IPS-NIHi11 (cell line): Measurements from ENCODE around the gene IFT43.

ENCODE experiments used
- DNase-seq: peaks from one replicate; pipeline ENCODE4 v3.0.0; 2012; ENCODE audit warnings: mixed read lengths, low spot score

Gene IFT43

GRCh38 chr14:76015191-76015590, 29.6 kb downstream of the IFT43 start:
- no peak for DNase-seq

- no peak for DNase-seq
These were observed 30.1 kb downstream of the IFT43 start for GRCh38 chr14:76015668-76016067.

- DNase-seq, result no peak
These were observed 34.1 kb downstream of the IFT43 start for GRCh38 chr14:76019676-76020075.

- DNase-seq, result no peak
These were observed 37.4 kb downstream of the IFT43 start for GRCh38 chr14:76022991-76023390.

GRCh38 chr14:76023757-76024156, 38.2 kb downstream of the IFT43 start:
- DNase-seq, result no peak

- DNase-seq, result no peak
These were observed 38.8 kb downstream of the IFT43 start for GRCh38 chr14:76024211-76024907.

GRCh38 chr14:76034566-76034965, 49.0 kb downstream of the IFT43 start:
- no peak for DNase-seq

- no peak for DNase-seq
These were observed 55.1 kb downstream of the IFT43 start for GRCh38 chr14:76040704-76041103.

- no peak for DNase-seq
These were observed 60.2 kb downstream of the IFT43 start for GRCh38 chr14:76045773-76046172.

- no peak for DNase-seq
These were observed 64.7 kb downstream of the IFT43 start for GRCh38 chr14:76050250-76050649.

- DNase-seq, result peak; percentile 69
These were observed 65.3 kb downstream of the IFT43 start for GRCh38 chr14:76050797-76051392.

GRCh38 chr14:76051717-76052465, 66.3 kb downstream of the IFT43 start:
- DNase-seq, result peak; percentile 18

- no peak for DNase-seq
These were observed 68.2 kb downstream of the IFT43 start for GRCh38 chr14:76053572-76054355.

- DNase-seq, result no peak
These were observed 69.8 kb downstream of the IFT43 start for GRCh38 chr14:76055330-76055729.

- DNase-seq, result peak; percentile 41
These were observed 70.6 kb downstream of the IFT43 start for GRCh38 chr14:76056128-76056527.

GRCh38 chr14:76057914-76058313, 72.4 kb downstream of the IFT43 start:
- DNase-seq, result no peak

GRCh38 chr14:76063327-76063726, 77.8 kb downstream of the IFT43 start:
- no peak for DNase-seq

- DNase-seq, result no peak
These were observed 80.0 kb downstream of the IFT43 start for GRCh38 chr14:76065519-76065918.

GRCh38 chr14:76067536-76067935, 82.0 kb downstream of the IFT43 start:
- no peak for DNase-seq

- DNase-seq, result no peak
These were observed 88.2 kb downstream of the IFT43 start for GRCh38 chr14:76073717-76074116.

GRCh38 chr14:76077340-76077739, 91.8 kb downstream of the IFT43 start:
- no peak for DNase-seq

- DNase-seq, result no peak
These were observed 92.9 kb downstream of the IFT43 start for GRCh38 chr14:76078501-76078900.
